ENCODE results near the gene MITF.

The MITF gene

GRCh38 chr3:69761896-69762767, 22.9 kb downstream of the MITF start:
- no peak for DNase-seq

DNA sequence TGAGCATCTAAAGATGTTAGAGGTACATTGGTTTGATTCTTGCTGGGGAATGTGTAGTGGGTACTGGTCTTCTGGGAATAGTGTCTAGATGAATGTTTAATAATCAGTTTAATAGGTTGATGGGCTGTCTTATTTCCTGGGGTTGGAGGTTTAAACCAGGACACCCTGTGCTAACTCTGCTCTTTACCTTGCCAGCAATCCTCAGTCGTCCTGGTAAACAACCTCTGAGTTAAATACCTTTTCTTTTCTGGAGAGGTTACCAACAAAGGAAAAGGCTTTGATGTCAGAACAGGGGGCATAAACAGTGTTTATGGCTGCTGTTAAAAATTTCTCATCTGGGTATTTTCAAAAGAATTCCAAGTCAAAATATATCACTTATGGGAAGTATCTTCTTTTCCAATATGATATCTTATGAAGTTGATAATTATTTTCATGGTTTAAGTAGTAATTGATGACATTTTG, 23.5 kb downstream of the MITF start:
- no peak for DNase-seq

DNA sequence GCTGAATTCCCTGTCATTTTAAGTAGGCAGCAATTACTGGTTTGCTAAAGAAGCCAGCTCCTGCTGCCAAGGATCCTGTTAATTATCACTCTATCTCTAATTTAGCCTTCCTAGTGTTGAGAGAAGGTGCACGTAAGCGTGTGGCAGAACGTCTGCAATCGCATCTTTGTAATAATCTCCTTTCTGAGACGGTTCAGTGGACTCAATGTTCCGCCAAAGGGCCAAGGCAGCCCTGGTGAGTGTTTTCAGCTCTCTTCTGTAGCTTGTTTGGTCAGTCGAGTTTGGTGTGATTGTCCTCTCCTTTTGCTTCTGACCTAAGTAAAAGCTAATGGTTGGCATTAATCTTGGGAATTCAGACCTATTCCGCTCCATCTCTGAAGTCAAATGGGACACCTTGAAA, 24.2 kb downstream of the MITF start:
- DNase-seq = no peak

DNA sequence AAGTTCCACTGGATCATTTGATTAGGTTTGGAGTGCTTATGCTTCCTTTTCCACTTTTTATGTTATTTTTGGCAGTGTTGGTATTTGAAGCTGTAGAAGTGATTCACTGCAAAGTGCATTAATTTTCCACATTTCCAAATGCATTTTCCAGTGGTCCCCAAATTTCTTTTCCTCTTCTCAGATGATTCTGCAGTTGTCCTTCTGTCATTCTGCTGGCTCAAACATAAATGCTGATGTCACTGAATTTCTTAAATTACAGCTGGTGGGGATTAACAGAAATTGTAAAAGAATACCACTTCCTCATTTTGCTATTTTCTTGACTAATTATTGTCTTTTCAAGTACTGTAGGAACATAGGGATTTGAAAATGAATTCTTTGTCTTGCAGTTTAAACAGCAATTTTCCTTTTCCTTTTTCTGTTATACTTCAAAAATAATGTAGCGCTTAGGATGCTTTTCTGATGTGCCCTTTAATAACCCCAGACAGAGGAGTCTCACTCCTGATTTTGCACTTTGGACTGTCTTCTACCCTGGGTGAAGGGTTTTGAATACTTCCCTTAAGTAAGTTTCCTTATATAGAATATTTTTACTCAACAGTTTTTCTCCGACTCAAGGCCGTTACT, 25.0 kb downstream of the MITF start:
- DNase-seq = no peak

GRCh38 chr3:69764861-69765260, 25.6 kb downstream of the MITF start:
- DNase-seq = no peak

DNA sequence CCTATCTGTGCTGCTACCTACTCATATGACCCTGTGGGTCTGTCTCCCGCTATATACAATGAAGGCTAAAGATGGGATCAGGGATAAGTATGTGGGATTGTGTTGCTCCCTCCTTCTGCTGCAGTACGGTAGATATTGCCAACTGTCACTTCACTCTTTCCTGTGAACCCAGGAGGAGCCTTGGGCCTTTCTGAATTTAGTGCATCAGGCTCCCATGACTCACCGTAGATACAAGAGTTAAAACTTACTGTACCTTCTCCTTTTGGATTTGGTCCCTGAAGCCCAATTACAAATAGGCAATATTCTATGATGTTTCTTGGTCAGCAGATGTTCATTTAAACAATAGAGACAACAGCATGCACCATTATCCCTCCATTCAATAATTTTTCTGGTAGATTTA, 27.4 kb downstream of the MITF start:
- DNase-seq = no peak

DNA sequence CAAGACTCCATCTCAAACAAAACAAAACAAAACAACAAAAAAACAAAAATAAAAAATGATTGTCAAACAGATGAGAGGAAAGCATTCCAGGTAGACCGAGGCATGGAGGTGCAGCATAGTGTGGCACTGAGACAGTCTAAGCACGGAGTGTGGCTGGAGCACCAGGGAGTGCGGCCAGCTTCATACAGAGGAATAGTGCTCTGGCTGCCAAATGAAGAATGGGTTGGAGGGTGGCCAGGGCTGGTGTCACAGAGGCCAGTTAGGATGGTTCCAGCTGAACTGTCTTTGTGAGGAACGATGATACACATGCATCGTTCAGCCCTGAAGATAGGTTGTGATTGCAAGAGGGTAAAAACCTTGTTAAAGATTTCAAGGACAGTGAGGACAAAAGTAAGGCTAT, 28.3 kb downstream of the MITF start:
- DNase-seq = no peak

DNA sequence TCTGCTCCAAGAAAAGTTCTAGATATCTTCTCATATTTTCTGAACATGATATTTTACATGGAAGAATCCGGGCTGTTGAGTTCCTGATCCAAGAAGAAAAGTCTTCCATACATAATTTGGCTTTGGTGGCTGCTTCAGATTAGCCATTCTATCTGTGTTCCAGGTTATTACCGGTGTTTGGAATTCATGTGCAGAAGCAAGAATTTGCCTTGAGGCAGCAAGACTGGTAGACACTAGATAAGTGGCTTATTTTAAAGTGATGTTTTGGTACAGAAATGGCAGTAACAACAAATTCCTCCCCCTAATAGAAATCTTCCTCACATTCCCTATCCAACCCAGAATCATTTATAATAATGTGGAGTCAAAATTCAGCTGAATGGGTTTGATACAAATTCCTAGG, 29.2 kb downstream of the MITF start:
- no peak for DNase-seq

DNA sequence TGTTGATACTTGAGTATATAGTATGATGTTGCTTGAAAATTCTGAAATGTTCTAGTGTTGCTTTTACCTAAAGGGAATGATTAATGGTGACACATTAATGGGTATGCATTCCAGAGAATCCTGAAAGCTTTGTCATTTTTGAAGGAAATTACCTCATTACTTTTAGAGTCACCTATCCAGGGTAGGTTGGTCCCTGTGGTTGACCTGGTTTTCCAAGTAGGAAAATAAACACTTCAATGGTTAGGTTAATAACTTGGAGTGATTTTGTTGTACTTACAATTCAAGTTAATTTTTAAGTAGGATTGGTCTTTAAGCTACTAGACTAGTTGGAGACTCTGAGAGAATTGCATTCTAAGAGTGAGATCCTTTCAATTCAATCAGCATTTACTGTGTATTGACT, 31.0 kb downstream of the MITF start:
- peak; percentile 21 for DNase-seq

DNA sequence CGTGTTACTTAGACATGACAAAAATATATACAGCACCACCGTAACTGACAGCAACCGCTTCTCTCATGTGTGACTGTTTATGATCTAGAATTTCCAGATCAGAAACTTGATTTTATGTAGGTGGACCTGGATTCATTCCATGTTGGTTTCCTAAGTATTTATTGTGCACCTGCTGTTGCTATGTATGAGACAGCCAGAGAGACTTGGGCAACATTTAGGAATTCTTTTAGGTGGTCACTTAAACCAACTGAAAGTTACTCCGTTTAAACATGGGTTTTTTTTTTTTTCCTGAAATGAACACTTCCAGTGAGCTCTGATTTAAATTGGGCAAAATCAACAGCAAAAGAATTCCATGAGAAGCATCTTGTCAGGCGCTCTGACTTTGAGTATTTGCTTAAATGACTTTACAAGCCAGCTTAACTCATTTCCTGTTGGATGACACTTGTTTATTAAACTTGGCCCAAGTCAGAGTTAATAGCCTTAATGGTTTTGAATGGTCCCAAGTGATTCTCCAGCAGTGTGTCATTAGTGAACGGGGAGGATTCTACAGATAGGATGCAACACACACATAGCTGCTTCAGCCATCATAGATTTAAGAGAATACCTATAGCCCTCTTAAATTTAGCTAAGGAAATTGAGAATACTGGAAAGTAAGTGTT, 31.8 kb downstream of the MITF start:
- DNase-seq = no peak

DNA sequence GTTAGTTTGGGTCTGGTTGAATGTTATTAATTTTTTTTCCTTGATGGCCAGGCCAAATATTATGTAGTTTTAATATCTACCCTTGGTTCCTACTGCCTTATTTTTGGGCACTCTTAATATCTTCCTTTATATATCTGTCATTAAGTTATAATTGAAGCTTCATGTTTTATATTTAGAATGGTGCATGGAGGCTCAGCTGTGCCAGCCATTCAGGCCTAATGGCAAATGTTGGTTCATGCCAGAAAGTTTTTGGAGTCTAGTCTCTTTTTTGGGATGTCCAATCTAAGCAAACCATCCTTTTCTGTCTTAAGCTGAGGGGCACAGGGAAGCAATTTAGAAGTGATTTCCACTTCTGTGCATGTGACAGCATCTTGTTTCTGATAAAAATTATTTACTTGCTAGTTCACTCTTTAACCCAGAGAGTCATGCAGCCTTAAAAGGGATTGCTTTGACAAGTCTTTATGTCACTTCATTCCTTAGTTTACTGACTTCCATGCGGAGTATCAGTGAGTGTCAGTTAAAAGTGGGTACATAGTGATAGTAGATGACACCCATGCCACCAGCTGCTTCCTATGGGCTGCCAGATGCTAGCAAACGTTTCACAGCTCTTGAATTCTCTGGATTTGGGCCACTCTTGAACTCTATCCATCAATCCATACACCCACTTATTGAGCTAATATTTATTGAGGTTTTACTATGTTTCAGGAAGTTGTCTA, 33.0 kb downstream of the MITF start:
- no peak for DNase-seq

- no peak for DNase-seq
These were observed 34.8 kb downstream of the MITF start for GRCh38 chr3:69774029-69774428.

GRCh38 chr3:69775751-69776150, 36.5 kb downstream of the MITF start:
- DNase-seq = no peak

GRCh38 chr3:69776289-69776688, 37.0 kb downstream of the MITF start:
- DNase-seq = no peak

DNA sequence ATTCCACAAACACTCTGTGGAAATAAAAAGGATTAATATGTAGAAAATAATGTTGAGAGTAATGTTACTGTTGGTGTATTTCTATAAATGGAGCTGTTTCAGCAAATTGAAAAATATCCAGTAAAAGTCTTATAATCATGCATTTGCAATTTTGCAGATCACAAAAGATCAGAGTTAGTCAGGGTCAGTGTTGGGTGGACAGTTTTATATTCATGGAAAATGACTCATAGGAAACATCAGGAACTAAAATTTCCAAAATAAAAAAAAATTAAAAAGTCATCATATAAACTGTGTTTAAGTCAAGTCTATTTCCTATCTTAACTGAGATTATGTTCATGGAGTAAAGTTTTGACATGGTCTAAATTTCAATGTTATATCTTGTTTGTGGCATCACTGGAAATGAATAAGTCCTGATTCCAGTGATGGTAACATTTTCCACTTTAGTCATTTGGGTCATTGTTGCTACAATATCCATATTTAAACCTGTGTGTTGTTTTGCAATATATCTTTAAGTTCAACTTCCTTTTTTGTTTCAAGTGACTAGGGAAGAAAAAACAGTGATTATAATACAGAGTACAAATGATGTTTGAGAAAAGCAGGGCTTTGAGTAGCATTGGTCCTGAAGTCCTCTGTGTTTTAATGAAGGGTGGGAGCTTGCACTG, 37.8 kb downstream of the MITF start:
- no peak for DNase-seq

- no peak for DNase-seq
These were observed 38.3 kb downstream of the MITF start for GRCh38 chr3:69777582-69777967.

- DNase-seq = no peak
These were observed 42.3 kb downstream of the MITF start for GRCh38 chr3:69781593-69781992.

DNA sequence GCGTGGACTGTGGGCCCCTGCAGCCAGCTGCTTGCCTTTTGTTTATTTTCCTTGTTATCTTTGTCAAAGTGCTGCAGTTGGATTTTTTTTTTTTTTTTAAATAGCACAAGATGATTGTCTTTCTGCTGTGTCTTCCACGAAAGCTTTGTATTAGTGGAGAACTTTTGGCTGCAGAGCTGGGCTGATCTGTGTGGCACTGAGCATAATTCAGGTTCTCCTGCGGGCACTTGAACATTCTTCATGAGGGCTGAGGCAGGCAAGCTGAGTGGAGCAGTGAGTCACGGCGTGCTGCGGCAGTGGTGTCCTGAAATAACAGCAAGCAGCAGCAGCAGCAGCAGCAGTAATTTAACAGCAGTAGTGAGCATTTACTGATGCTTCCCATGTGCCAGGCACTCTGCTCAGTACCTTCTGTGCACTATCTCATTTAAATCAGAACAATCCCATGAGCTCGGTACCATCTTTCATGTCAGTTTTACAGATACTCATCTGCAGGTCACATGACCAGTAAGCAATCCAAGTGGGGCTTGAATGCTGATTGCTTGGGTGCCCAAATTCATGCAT, 45.8 kb downstream of the MITF start:
- no peak for DNase-seq

GRCh38 chr3:69785769-69786320, 46.6 kb downstream of the MITF start:
- DNase-seq = no peak

DNA sequence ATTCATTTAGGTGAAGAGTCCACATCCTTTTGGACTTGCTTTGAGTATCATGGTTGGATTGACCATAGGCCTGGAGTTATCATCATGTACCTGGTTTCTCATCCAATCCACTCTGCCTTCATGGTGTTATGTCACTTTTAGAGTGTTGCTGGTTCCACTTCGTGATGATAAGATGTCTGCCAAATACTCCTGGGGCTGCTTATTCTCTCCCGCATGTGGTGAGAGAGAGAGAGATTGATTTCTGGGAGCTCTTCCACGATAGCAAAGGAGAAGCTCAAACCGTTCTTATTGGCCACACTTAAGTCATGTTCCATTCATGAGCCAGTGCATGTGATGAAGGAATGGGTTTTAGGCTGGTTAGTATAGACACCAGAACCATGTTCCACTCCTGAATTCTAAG, 47.6 kb downstream of the MITF start:
- no peak for DNase-seq

GRCh38 chr3:69787436-69788168, 48.3 kb downstream of the MITF start:
- DNase-seq = no peak

All from 8988T (cell line).